Measurements from ENCODE around the gene ENDOV. TPM values are rescaled to one million over a fixed set of nuclear protein-coding genes. Genes with fewer than 3 reads are reported as not detected.
"Not testable (repeated sequence)": the region's sequence is repeated elsewhere in the genome, so short reads cannot be mapped to it uniquely, and the experiment has no call there.

Gene ENDOV
- total RNA-seq, 2 experiments from 2014 or later = 10.1 to 12.0 TPM

GRCh38 chr17:80402959-80403358 is 12.0 kb upstream of the ENDOV start:
- Histone ChIP-seq H3K27me3 (ENCODE audit: control insufficient read depth in 1 of 2, insufficient read depth in 2 of 2, low read length in 2 of 2) (peaks cover 3 to 4% of the 10 kb centered on the region in 2 experiments), H3K4me1 (ENCODE audit: insufficient read depth, low read length) (no peaks in the 10 kb centered on the region), H3K4me3 (ENCODE audit: low read length) (no peak overlapping the region), H3K27ac (ENCODE audit: low read depth in 1 of 2, low read length in 2 of 2) (no peak overlapping the region), H3K9me3 (ENCODE audit: control insufficient read depth in 1 of 2, insufficient read depth in 1 of 2, low read length in 2 of 2) (no peaks in the 10 kb centered on the region), H3K36me3 (ENCODE audit: insufficient read depth, low read length) (no peaks in the 10 kb centered on the region)
- Mint-ChIP-seq H3K9me3 (no peaks in the 10 kb centered on the region), H3K4me3 (no peak overlapping the region), H3K27ac (no peak overlapping the region), H3K4me1 (ENCODE audit: low read depth) (no peaks in the 10 kb centered on the region), H3K27me3 (no peaks in the 10 kb centered on the region), H3K36me3 (ENCODE audit: low read depth) (no peaks in the 10 kb centered on the region)
- no peak for ATAC-seq (ENCODE audit: poor library complexity)
- no peak for TF ChIP-seq CTCF (IDR thresholded peaks at IDR 0.05)
- DNase-seq = no peak
- POLR2A ChIA-PET = no interaction called here
- CTCF ChIA-PET = no interaction called here
- intact Hi-C loops (cut with DNase I, micrococcal nuclease) = no loop called here

- ChIA-PET CTCF (no interaction called here), POLR2A (no interaction called here)
- H3K9me3 ChIP-seq (ENCODE audit: control insufficient read depth in 1 of 2, insufficient read depth in 1 of 2, low read length in 2 of 2) = no peaks in the 10 kb centered on the region
- intact Hi-C loops (cut with DNase I, micrococcal nuclease) = no loop called here
- H3K27ac ChIP-seq (ENCODE audit: low read depth in 1 of 2, low read length in 2 of 2) = no peak overlapping the region
- no peaks in the 10 kb centered on the region for H3K4me1 Mint-ChIP-seq (ENCODE audit: low read depth)
- peaks cover 8% of the 10 kb centered on the region for H3K27me3 Mint-ChIP-seq
- H3K27me3 ChIP-seq (ENCODE audit: control insufficient read depth in 1 of 2, insufficient read depth in 2 of 2, low read length in 2 of 2) = peaks cover 3 to 4% of the 10 kb centered on the region in 2 experiments
- H3K27ac Mint-ChIP-seq = no peak overlapping the region
- H3K36me3 ChIP-seq (ENCODE audit: insufficient read depth, low read length) = no peaks in the 10 kb centered on the region
- H3K4me3 Mint-ChIP-seq = no peak overlapping the region
- H3K9me3 Mint-ChIP-seq = no peaks in the 10 kb centered on the region
- DNase-seq (no peak), ATAC-seq (ENCODE audit: poor library complexity) (no peak)
- H3K4me3 ChIP-seq (ENCODE audit: low read length) = no peak overlapping the region
- H3K36me3 Mint-ChIP-seq (ENCODE audit: low read depth) = no peaks in the 10 kb centered on the region
- H3K4me1 ChIP-seq (ENCODE audit: insufficient read depth, low read length) = no peaks in the 10 kb centered on the region
- no peak for TF ChIP-seq CTCF (IDR thresholded peaks at IDR 0.05)
Observed at GRCh38 chr17:80406146-80406545, 8.8 kb upstream of the ENDOV start.

DNA sequence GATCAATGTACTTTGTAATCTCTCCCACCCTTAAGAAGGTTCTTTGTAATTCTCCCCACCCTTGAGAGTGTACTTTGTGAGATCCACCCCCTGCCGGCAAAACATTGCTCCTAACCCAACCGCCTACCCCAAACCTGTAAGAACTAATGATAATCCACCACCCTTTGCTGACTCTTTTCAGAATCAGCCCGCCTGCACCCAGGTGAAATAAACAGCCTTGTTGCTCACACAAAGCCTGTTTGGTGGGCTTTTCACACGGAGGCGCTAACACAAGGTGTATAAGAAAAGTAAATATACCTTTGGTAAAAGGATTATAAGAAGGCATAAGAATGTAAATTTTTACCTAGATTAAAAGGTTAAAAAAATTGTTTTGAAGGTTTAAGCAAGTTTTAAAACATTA is 7.0 kb upstream of the ENDOV start:
- H3K36me3 Mint-ChIP-seq (ENCODE audit: low read depth); DNase-seq; H3K9me3 Mint-ChIP-seq; intact Hi-C loops (cut with DNase I, micrococcal nuclease); H3K27ac Mint-ChIP-seq; POLR2A ChIA-PET; H3K4me3 ChIP-seq (ENCODE audit: low read length); H3K9me3 ChIP-seq (ENCODE audit: control insufficient read depth in 1 of 2, insufficient read depth in 1 of 2, low read length in 2 of 2); H3K27ac ChIP-seq (ENCODE audit: low read depth in 1 of 2, low read length in 2 of 2); H3K36me3 ChIP-seq (ENCODE audit: insufficient read depth, low read length); H3K4me1 ChIP-seq (ENCODE audit: insufficient read depth, low read length); H3K4me1 Mint-ChIP-seq (ENCODE audit: low read depth); CTCF ChIA-PET; ATAC-seq (ENCODE audit: poor library complexity); H3K4me3 Mint-ChIP-seq; H3K27me3 ChIP-seq (ENCODE audit: control insufficient read depth in 1 of 2, insufficient read depth in 2 of 2, low read length in 2 of 2): not testable (repeated sequence)
- H3K27me3 Mint-ChIP-seq = peaks cover 24% of the 10 kb centered on the region

- ATAC-seq (ENCODE audit: poor library complexity) (no peak), DNase-seq (no peak)
- Histone ChIP-seq H3K36me3 (ENCODE audit: insufficient read depth, low read length) (no peaks in the 10 kb centered on the region), H3K27ac (ENCODE audit: low read depth in 1 of 2, low read length in 2 of 2) (no peak overlapping the region), H3K4me3 (ENCODE audit: low read length) (no peak overlapping the region), H3K27me3 (ENCODE audit: control insufficient read depth in 1 of 2, insufficient read depth in 2 of 2, low read length in 2 of 2) (peaks cover 4 to 7% of the 10 kb centered on the region in 2 experiments), H3K9me3 (ENCODE audit: control insufficient read depth in 1 of 2, insufficient read depth in 1 of 2, low read length in 2 of 2) (no peaks in the 10 kb centered on the region), H3K4me1 (ENCODE audit: insufficient read depth, low read length) (peaks cover 2% of the 10 kb centered on the region)
- Mint-ChIP-seq H3K27ac (no peak overlapping the region), H3K4me3 (no peak overlapping the region), H3K36me3 (ENCODE audit: low read depth) (no peaks in the 10 kb centered on the region), H3K27me3 (peaks cover 30% of the 10 kb centered on the region), H3K9me3 (no peaks in the 10 kb centered on the region), H3K4me1 (ENCODE audit: low read depth) (no peaks in the 10 kb centered on the region)
- intact Hi-C loops (cut with DNase I, micrococcal nuclease) = no loop called here
- no peak for TF ChIP-seq CTCF (IDR thresholded peaks at IDR 0.05)
- POLR2A ChIA-PET = no interaction called here
- CTCF ChIA-PET = no interaction called here
Observed at GRCh38 chr17:80408872-80409271, 6.1 kb upstream of the ENDOV start.

Data from CD4-positive, alpha-beta T cell (primary cell).